ENCODE data around the gene NFIA.

Gene NFIA

GRCh38 chr1:61091455-61091854 is 9.1 kb downstream of the NFIA start (continued):
- TF ChIP-seq PRDM6 (tag by site-specific recombination; IDR thresholded peaks at IDR 0.05) (peak; percentile 99), ZNF548 (tag by site-specific recombination; IDR thresholded peaks at IDR 0.05) (no peak), ZNF701 (tag by site-specific recombination; IDR thresholded peaks at IDR 0.05) (no peak), REST (tag by site-specific recombination; IDR thresholded peaks at IDR 0.05) (no peak), SP2 (tag by site-specific recombination; IDR thresholded peaks at IDR 0.05) (no peak), GLIS2 (tag by site-specific recombination; IDR thresholded peaks at IDR 0.05) (peak; percentile 45), ZNF558 (tag by site-specific recombination; IDR thresholded peaks at IDR 0.05) (0 out of 2 replicates have a peak, but pooled peaks have one; percentile 80), ZNF26 (tag by site-specific recombination; IDR thresholded peaks at IDR 0.05) (no peak), ZSCAN18 (tag by site-specific recombination; IDR thresholded peaks at IDR 0.05) (0 out of 2 replicates have a peak, but pooled peaks have one; percentile 47), ZNF629 (tag by site-specific recombination; IDR thresholded peaks at IDR 0.05) (peak; percentile 79), ZNF155 (tag by site-specific recombination; IDR thresholded peaks at IDR 0.05) (no peak), IKZF3 (tag by site-specific recombination; IDR thresholded peaks at IDR 0.05) (peak; percentile 95), ZNF692 (tag by site-specific recombination; IDR thresholded peaks at IDR 0.05) (peak; percentile 65), ZBTB20 (tag by site-specific recombination; IDR thresholded peaks at IDR 0.05) (no peak), ZNF549 (tag by site-specific recombination; IDR thresholded peaks at IDR 0.05) (no peak), ZNF585B (tag by site-specific recombination; IDR thresholded peaks at IDR 0.05) (no peak), ZNF623 (tag by site-specific recombination; IDR thresholded peaks at IDR 0.05) (no peak), ZNF529 (tag by site-specific recombination; IDR thresholded peaks at IDR 0.05; ENCODE audit: insufficient replicate concordance) (no peak), ZNF777 (tag by site-specific recombination; IDR thresholded peaks at IDR 0.05; ENCODE audit: borderline replicate concordance) (no peak), ZNF837 (tag by site-specific recombination; IDR thresholded peaks at IDR 0.05) (no peak), PRDM2 (tag by site-specific recombination; IDR thresholded peaks at IDR 0.05; ENCODE audit: borderline replicate concordance) (no peak), ZIC2 (tag by site-specific recombination; IDR thresholded peaks at IDR 0.05) (peak; percentile 55; the same call in 1 of the 2 replicates), KLF8 (tag by site-specific recombination; IDR thresholded peaks at IDR 0.05) (peak; percentile 87), ZNF311 (tag by site-specific recombination; IDR thresholded peaks at IDR 0.05; ENCODE audit: borderline replicate concordance) (no peak), HOXC10 (CRISPR knock-in tag; IDR thresholded peaks at IDR 0.05) (no peak), HOXA7 (CRISPR knock-in tag; IDR thresholded peaks at IDR 0.05; ENCODE audit: borderline replicate concordance) (no peak)

All from HEK293 (cell line).